ENCODE measurements around the gene KIF26A. TPM values are rescaled to one million over a fixed set of nuclear protein-coding genes. Genes with fewer than 3 reads are reported as not detected.

Gene KIF26A
- total RNA-seq, 1 experiment from 2014 or later: 5.5 TPM

- no peak overlapping the region for H3K4me3 ChIP-seq (ENCODE audit: low read depth, low read length)
- no peak for TF ChIP-seq CTCF (IDR thresholded peaks at IDR 0.05; ENCODE audit: insufficient read depth in 1 of 2, low read depth in 1 of 2, low read length in 1 of 2, severe bottlenecking in 1 of 2, unreplicated experiment in 1 of 2)
- 0 out of 2 replicates have a peak, but pooled peaks cover 6% of the 10 kb centered on the region for H3K4me1 ChIP-seq
- no peaks in the 10 kb centered on the region for H3K9me3 Mint-ChIP-seq (ENCODE audit: unreplicated experiment)
- no peaks in the 10 kb centered on the region for H3K36me3 ChIP-seq (ENCODE audit: control insufficient read depth, insufficient read depth, low read length)
- H3K27me3 ChIP-seq (replicated peaks; ENCODE audit: control insufficient read depth, insufficient read depth, low read length): no peaks in the 10 kb centered on the region
- no peak for DNase-seq
- BruUV-seq (replicated peaks): no TSS peak
- H3K36me3 Mint-ChIP-seq (ENCODE audit: insufficient read depth, unreplicated experiment): peaks cover 6% of the 10 kb centered on the region
- H3K27me3 Mint-ChIP-seq (ENCODE audit: insufficient read depth, unreplicated experiment): no peaks in the 10 kb centered on the region
- no peak overlapping the region for H3K27ac Mint-ChIP-seq (ENCODE audit: unreplicated experiment)
- no peaks in the 10 kb centered on the region for H3K4me1 Mint-ChIP-seq (ENCODE audit: low read depth, unreplicated experiment)
- POLR2A ChIA-PET: no interaction called here
- intact Hi-C loops (cut with micrococcal nuclease; ENCODE audit: unreplicated experiment): no loop called here
- CTCF ChIA-PET: no interaction called here
- no peaks in the 10 kb centered on the region for H3K9me3 ChIP-seq
- H3K4me3 Mint-ChIP-seq (ENCODE audit: unreplicated experiment): no peak overlapping the region
Observed at GRCh38 chr14:104176611-104177010, 38.2 kb downstream of the KIF26A start.

- Mint-ChIP-seq H3K27me3 (ENCODE audit: insufficient read depth, unreplicated experiment) (no peaks in the 10 kb centered on the region), H3K36me3 (ENCODE audit: insufficient read depth, unreplicated experiment) (peaks cover 6% of the 10 kb centered on the region), H3K27ac (ENCODE audit: unreplicated experiment) (no peak overlapping the region), H3K9me3 (ENCODE audit: unreplicated experiment) (no peaks in the 10 kb centered on the region), H3K4me3 (ENCODE audit: unreplicated experiment) (no peak overlapping the region), H3K4me1 (ENCODE audit: low read depth, unreplicated experiment) (no peaks in the 10 kb centered on the region)
- no peaks in the 10 kb centered on the region for H3K36me3 ChIP-seq (ENCODE audit: control insufficient read depth, insufficient read depth, low read length)
- ChIA-PET POLR2A (no interaction called here), CTCF (no interaction called here)
- no peak for TF ChIP-seq CTCF (IDR thresholded peaks at IDR 0.05; ENCODE audit: insufficient read depth in 1 of 2, low read depth in 1 of 2, low read length in 1 of 2, severe bottlenecking in 1 of 2, unreplicated experiment in 1 of 2)
- H3K4me1 ChIP-seq: 0 out of 2 replicates have a peak, but pooled peaks cover under 1% of the 10 kb centered on the region
- H3K27me3 ChIP-seq (replicated peaks; ENCODE audit: control insufficient read depth, insufficient read depth, low read length): no peaks in the 10 kb centered on the region
- no TSS peak for BruUV-seq (replicated peaks)
- intact Hi-C loops (cut with micrococcal nuclease; ENCODE audit: unreplicated experiment): no loop called here
- no peak for DNase-seq
- no peak overlapping the region for H3K4me3 ChIP-seq (ENCODE audit: low read depth, low read length)
- H3K9me3 ChIP-seq: no peaks in the 10 kb centered on the region
Observed at GRCh38 chr14:104177411-104177810, 39.0 kb downstream of the KIF26A start.

GRCh38 chr14:104178279-104178678 lies 39.9 kb downstream of the KIF26A start:
- no TSS peak for BruUV-seq (replicated peaks)
- H3K4me3 Mint-ChIP-seq (ENCODE audit: unreplicated experiment): no peak overlapping the region
- H3K27ac Mint-ChIP-seq (ENCODE audit: unreplicated experiment): no peak overlapping the region
- peaks cover 6% of the 10 kb centered on the region for H3K36me3 Mint-ChIP-seq (ENCODE audit: insufficient read depth, unreplicated experiment)
- no peaks in the 10 kb centered on the region for H3K27me3 Mint-ChIP-seq (ENCODE audit: insufficient read depth, unreplicated experiment)
- Histone ChIP-seq H3K9me3 (no peaks in the 10 kb centered on the region), H3K4me3 (ENCODE audit: low read depth, low read length) (no peak overlapping the region), H3K27me3 (replicated peaks; ENCODE audit: control insufficient read depth, insufficient read depth, low read length) (no peaks in the 10 kb centered on the region), H3K36me3 (ENCODE audit: control insufficient read depth, insufficient read depth, low read length) (no peaks in the 10 kb centered on the region), H3K4me1 (no peaks in the 10 kb centered on the region)
- ChIA-PET CTCF (no interaction called here), POLR2A (no interaction called here)
- H3K9me3 Mint-ChIP-seq (ENCODE audit: unreplicated experiment): no peaks in the 10 kb centered on the region
- no peak for DNase-seq
- H3K4me1 Mint-ChIP-seq (ENCODE audit: low read depth, unreplicated experiment): no peaks in the 10 kb centered on the region
- no peak for TF ChIP-seq CTCF (IDR thresholded peaks at IDR 0.05; ENCODE audit: insufficient read depth in 1 of 2, low read depth in 1 of 2, low read length in 1 of 2, severe bottlenecking in 1 of 2, unreplicated experiment in 1 of 2)
- intact Hi-C loops (cut with micrococcal nuclease; ENCODE audit: unreplicated experiment): no loop called here
